Astrocyte of the spinal cord (primary cell): ENCODE results near the gene CEND1.
A peak's percentile ranks its signal among the peaks of the same experiment; 100 is the strongest.

Source experiments
- DNase-seq: peaks from one replicate; pipeline ENCODE4 v3.0.0; 2011; ENCODE audit warnings: low read depth, low spot score
- H3K4me3 ChIP-seq: 2 replicates; pipeline ENCODE4 v1.5.1; 2011; ENCODE audit warnings: low read depth, mild to moderate bottlenecking, low read length, moderate library complexity
- CTCF ChIP-seq: IDR thresholded peaks from 2 replicates; pipeline ENCODE4 v1.5.1; 2012; ENCODE audit warnings: low read depth, mild to moderate bottlenecking, low read length, inconsistent platforms
- in situ Hi-C: cut with HindIII; loops from 2 replicates; pipeline ENCODE4 v1.10.0; 2017; ENCODE audit warnings: low sequenced_read_pairs

Gene CEND1

GRCh38 chr11:790721-791564 lies 1.1 kb upstream of the CEND1 start:
- no peak overlapping the region for H3K4me3 ChIP-seq
- in situ Hi-C loops, result no loop called here
- peak; percentile 32 for DNase-seq
- no peak for TF ChIP-seq CTCF

GRCh38 chr11:788953-789940 lies 643 bp downstream of the CEND1 start:
- DNase-seq, result no peak
- H3K4me3 ChIP-seq, result no peak overlapping the region
- in situ Hi-C loops, result no loop called here
- no peak for TF ChIP-seq CTCF

- no peak for TF ChIP-seq CTCF
- no peak overlapping the region for H3K4me3 ChIP-seq
- in situ Hi-C loops, result no loop called here
- no peak for DNase-seq
Measured at GRCh38 chr11:788009-788640, 1.8 kb downstream of the CEND1 start.

GRCh38 chr11:787084-787675 lies 2.7 kb downstream of the CEND1 start:
- DNase-seq, result no peak
- H3K4me3 ChIP-seq, result no peak overlapping the region
- in situ Hi-C loops, result no loop called here
- no peak for TF ChIP-seq CTCF

GRCh38 chr11:786235-787083 lies 3.4 kb downstream of the CEND1 start:
- TF ChIP-seq CTCF, result no peak
- H3K4me3 ChIP-seq, result no peak overlapping the region
- DNase-seq, result no peak
- in situ Hi-C loops, result no loop called here
